Trophoblast cell (in vitro differentiated cells and primary cell): ENCODE data around the gene GRK4.

Experiments used
- DNase-seq, 2 donors: peaks; one replicate each; pipeline ENCODE4 v3.0.0-alpha.2; 2016
- H2AFZ ChIP-seq: 2 replicates; pipeline ENCODE4 v1.6.1; 2013; ENCODE audit warnings: low read length, moderate library complexity, mild to moderate bottlenecking; ENCODE audit not compliant: insufficient read depth, poor library complexity
- H2AK5ac ChIP-seq: 2 replicates; pipeline ENCODE4 v1.6.1; 2013; ENCODE audit warnings: mild to moderate bottlenecking, low read length
- H2BK120ac ChIP-seq: 2 replicates; pipeline ENCODE4 v1.6.1; 2013; ENCODE audit warnings: low read length, mild to moderate bottlenecking, moderate library complexity; ENCODE audit not compliant: insufficient read depth, poor library complexity
- H2BK12ac ChIP-seq: 2 replicates; pipeline ENCODE4 v1.6.1; 2013; ENCODE audit warnings: mild to moderate bottlenecking, low read length, moderate library complexity
- H2BK5ac ChIP-seq: 2 replicates; pipeline ENCODE4 v1.6.1; 2013; ENCODE audit warnings: low read length, low read depth, moderate library complexity, mild to moderate bottlenecking; ENCODE audit not compliant: poor library complexity
- H3K14ac ChIP-seq: 2 replicates; pipeline ENCODE4 v1.6.1; 2013; ENCODE audit warnings: mild to moderate bottlenecking, low read length
- H3K18ac ChIP-seq: 2 replicates; pipeline ENCODE4 v1.6.1; 2013; ENCODE audit warnings: mild to moderate bottlenecking, low read length
- H3K23ac ChIP-seq: 2 replicates; pipeline ENCODE4 v1.6.1; 2013; ENCODE audit warnings: low read length
- H3K27ac ChIP-seq: 2 replicates; pipeline ENCODE4 v1.5.1; 2013; ENCODE audit warnings: low read depth, mild to moderate bottlenecking, inconsistent platforms, low read length, moderate library complexity
- H3K27me3 ChIP-seq: 2 replicates; pipeline ENCODE4 v1.6.1; 2013; ENCODE audit warnings: inconsistent platforms, mild to moderate bottlenecking, low read length, moderate library complexity; ENCODE audit not compliant: insufficient read depth
- H3K36me3 ChIP-seq, 2 experiments: 1 replicate in 1 of 2; 2 replicates in 1 of 2; pipeline ENCODE4 v1.6.1; 2013; ENCODE audit warnings: low read length in 2 of 2, mild to moderate bottlenecking in 2 of 2, moderate library complexity in 1 of 2; ENCODE audit not compliant: insufficient read depth in 2 of 2, control insufficient read depth in 1 of 2
- H3K4ac ChIP-seq: 2 replicates; pipeline ENCODE4 v1.6.1; 2013; ENCODE audit warnings: low read depth, mild to moderate bottlenecking, low read length, moderate library complexity
- H3K4me1 ChIP-seq, 2 experiments: 1 replicate in 1 of 2; 2 replicates in 1 of 2; pipeline ENCODE4 v1.6.1; 2013; ENCODE audit warnings: low read length in 2 of 2, mild to moderate bottlenecking in 2 of 2, moderate library complexity in 1 of 2; ENCODE audit not compliant: insufficient read depth in 2 of 2, control insufficient read depth in 1 of 2
- H3K4me2 ChIP-seq: 2 replicates; pipeline ENCODE4 v1.6.1; 2013; ENCODE audit warnings: inconsistent platforms, mild to moderate bottlenecking, low read length, moderate library complexity
- H3K4me3 ChIP-seq: 2 replicates; pipeline ENCODE4 v1.5.1; 2013; ENCODE audit warnings: mild to moderate bottlenecking, low read depth, low read length, inconsistent platforms
- H3K79me1 ChIP-seq: one replicate; pipeline ENCODE4 v1.6.1; 2013; ENCODE audit warnings: low read length
- H3K79me2 ChIP-seq: 2 replicates; pipeline ENCODE4 v1.6.1; 2013; ENCODE audit warnings: low read length, mild to moderate bottlenecking; ENCODE audit not compliant: control insufficient read depth, insufficient read depth, poor library complexity
- H3K9ac ChIP-seq: 2 replicates; pipeline ENCODE4 v1.6.1; 2013; ENCODE audit warnings: mild to moderate bottlenecking, low read length
- H3K9me3 ChIP-seq: 2 replicates; pipeline ENCODE4 v1.6.1; 2013; ENCODE audit warnings: low read depth, mild to moderate bottlenecking, control low read depth, inconsistent platforms, low read length; ENCODE audit not compliant: insufficient read depth
- H4K12ac ChIP-seq: 2 replicates; pipeline ENCODE4 v1.6.1; 2013; ENCODE audit warnings: low read depth, mild to moderate bottlenecking, low read length, moderate library complexity
- H4K8ac ChIP-seq: 2 replicates; pipeline ENCODE4 v1.6.1; 2013; ENCODE audit warnings: low read depth, mild to moderate bottlenecking, low read length, moderate library complexity
- H4K91ac ChIP-seq: one replicate; pipeline ENCODE4 v1.6.1; 2013; ENCODE audit warnings: low read depth, mild to moderate bottlenecking, low read length, moderate library complexity
- WGBS: extraction: QIAGEN DNeasy Blood & Tissue Kit; methylation state at CpG from one replicate; pipeline ENCODE4 v1.1.7; 2013; ENCODE audit warnings: missing lambda C conversion rate; ENCODE audit not compliant: insufficient read length, insufficient coverage; ENCODE audit errors: extremely low coverage; 5-methylcytosine and 5-hydroxymethylcytosine counted together

The GRK4 gene

DNA sequence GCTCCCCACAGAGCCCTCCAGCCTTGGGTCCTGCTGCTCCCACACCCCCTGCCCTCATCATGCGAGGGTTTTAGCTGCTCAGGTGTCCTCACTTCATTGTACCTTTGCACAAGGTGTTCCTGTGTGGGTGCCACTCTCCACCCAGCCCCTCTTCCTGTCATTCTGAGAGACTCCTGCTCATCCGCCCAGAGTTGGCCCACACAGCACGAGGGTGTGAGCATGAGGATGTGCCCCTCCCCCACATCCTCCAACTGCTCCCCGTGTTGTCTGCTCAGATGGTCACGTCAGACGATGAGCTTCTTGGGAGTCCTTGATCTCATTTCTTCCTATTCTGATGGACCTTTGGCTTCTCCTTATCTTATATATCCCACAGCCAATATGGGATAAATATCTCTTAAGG, 57.8 kb downstream of the GRK4 start:
- no peak overlapping the region for H2BK5ac ChIP-seq
- H3K23ac ChIP-seq = no peak overlapping the region
- no peak overlapping the region for H3K4me2 ChIP-seq
- H3K14ac ChIP-seq = no peak overlapping the region
- H3K4me1 ChIP-seq = no peaks in the 10 kb centered on the region
- no peak overlapping the region for H3K4me3 ChIP-seq
- H2BK12ac ChIP-seq = no peak overlapping the region
- H3K79me2 ChIP-seq = no peaks in the 10 kb centered on the region
- no peaks in the 10 kb centered on the region for H3K27me3 ChIP-seq
- H3K18ac ChIP-seq = no peak overlapping the region
- no CpG with 5 or more reads among the region's 6 CpGs for WGBS
- H3K4ac ChIP-seq = no peak overlapping the region
- H3K9ac ChIP-seq = no peak overlapping the region
- H2AFZ ChIP-seq = no peak overlapping the region
- H4K91ac ChIP-seq = no peak overlapping the region
- H2AK5ac ChIP-seq = no peak overlapping the region
- H3K27ac ChIP-seq = no peak overlapping the region
- no peak overlapping the region for H2BK120ac ChIP-seq
- no peak overlapping the region for H4K8ac ChIP-seq
- H3K9me3 ChIP-seq = peaks cover 7% of the 10 kb centered on the region
- H3K79me1 ChIP-seq = no peaks in the 10 kb centered on the region
- H3K36me3 ChIP-seq = no peaks in the 10 kb centered on the region
- H4K12ac ChIP-seq = no peak overlapping the region
- DNase-seq = no peak

DNA sequence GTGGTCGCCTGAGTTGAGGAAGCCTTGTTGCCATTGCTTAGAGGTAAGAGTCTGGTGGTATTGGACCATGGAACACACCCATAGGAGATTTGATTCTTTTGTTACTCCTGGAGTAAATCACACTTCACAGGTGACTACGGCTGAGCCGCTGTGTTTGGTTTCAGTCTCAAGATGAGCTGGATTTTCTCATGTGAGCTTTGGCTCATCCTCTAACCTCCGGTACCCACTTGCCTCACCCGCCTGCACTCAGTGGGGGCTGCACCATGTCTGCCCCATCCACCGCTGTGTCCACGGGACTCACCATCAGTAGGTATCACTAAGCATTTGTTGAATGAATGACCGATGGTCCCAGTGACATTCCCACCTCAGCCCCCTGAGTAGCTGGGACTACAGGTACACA, 58.3 kb downstream of the GRK4 start:
- Histone ChIP-seq H2AFZ (no peak overlapping the region), H3K4me3 (no peak overlapping the region), H3K18ac (no peak overlapping the region), H3K4me2 (no peak overlapping the region), H3K79me2 (no peaks in the 10 kb centered on the region), H3K4me1 (no peaks in the 10 kb centered on the region), H3K27me3 (no peaks in the 10 kb centered on the region), H3K9ac (no peak overlapping the region), H2BK120ac (no peak overlapping the region), H2BK12ac (no peak overlapping the region), H3K27ac (no peak overlapping the region), H2AK5ac (no peak overlapping the region), H3K9me3 (peaks cover 7% of the 10 kb centered on the region), H3K14ac (no peak overlapping the region), H4K8ac (no peak overlapping the region), H3K79me1 (no peaks in the 10 kb centered on the region), H2BK5ac (no peak overlapping the region), H4K12ac (no peak overlapping the region), H4K91ac (no peak overlapping the region), H3K36me3 (no peaks in the 10 kb centered on the region), H3K23ac (no peak overlapping the region), H3K4ac (no peak overlapping the region)
- no CpG with 5 or more reads among the region's 8 CpGs for WGBS
- no peak for DNase-seq

DNA sequence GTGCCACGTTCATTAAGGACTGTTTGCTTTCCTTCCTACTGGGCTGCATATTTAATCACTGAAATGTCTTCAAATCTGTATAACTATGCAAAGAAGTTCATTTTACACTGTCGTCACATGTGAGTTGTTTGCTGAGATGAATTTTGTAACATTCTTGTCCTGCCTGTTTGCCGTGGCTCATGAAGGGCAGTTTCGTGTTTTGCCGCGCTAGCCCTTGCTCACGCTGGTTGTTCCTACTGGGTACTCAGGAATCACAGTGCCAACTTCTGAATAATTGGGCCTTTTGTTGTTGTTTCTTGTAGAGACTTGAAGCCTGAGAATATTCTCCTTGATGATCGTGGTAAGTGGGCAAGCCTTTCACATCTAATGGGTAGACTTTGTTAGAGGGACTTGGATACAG, 58.7 kb downstream of the GRK4 start:
- H3K18ac ChIP-seq = no peak overlapping the region
- no peak overlapping the region for H2AK5ac ChIP-seq
- no peak overlapping the region for H2AFZ ChIP-seq
- no peaks in the 10 kb centered on the region for H3K36me3 ChIP-seq
- no peak overlapping the region for H3K4me3 ChIP-seq
- no peak overlapping the region for H3K27ac ChIP-seq
- H2BK120ac ChIP-seq = no peak overlapping the region
- no peak overlapping the region for H4K12ac ChIP-seq
- H3K79me1 ChIP-seq = no peaks in the 10 kb centered on the region
- H3K9ac ChIP-seq = no peak overlapping the region
- no peak overlapping the region for H3K14ac ChIP-seq
- H2BK12ac ChIP-seq = no peak overlapping the region
- H3K27me3 ChIP-seq = no peaks in the 10 kb centered on the region
- no peak overlapping the region for H4K8ac ChIP-seq
- no peak overlapping the region for H2BK5ac ChIP-seq
- H3K4me1 ChIP-seq = no peaks in the 10 kb centered on the region
- H3K9me3 ChIP-seq = peaks cover 6% of the 10 kb centered on the region
- no peak overlapping the region for H3K4ac ChIP-seq
- no peak overlapping the region for H3K4me2 ChIP-seq
- DNase-seq = peak; percentile 68 to 88
- no peaks in the 10 kb centered on the region for H3K79me2 ChIP-seq
- no CpG with 5 or more reads among the region's 8 CpGs for whole genome bisulfite sequencing
- no peak overlapping the region for H4K91ac ChIP-seq
- no peak overlapping the region for H3K23ac ChIP-seq

DNA sequence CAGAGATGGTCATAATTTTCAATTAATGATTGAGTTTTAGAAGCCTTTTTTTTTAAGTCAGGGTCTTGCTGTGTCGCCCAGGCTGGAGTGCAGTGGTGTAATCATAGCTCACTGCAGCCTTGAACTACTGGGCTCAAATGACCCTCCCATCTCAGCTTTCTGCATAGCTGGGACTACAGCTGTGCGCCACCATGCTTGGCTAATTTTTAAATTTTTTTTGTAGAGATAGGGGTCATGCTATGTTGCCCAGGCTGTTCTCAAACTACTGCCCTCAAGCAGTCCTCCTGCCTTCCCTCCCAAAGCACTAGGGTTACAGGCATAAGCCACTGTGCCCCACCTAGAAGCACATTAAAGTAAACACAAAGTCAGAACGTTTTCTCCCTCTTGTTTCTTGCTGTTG, 59.3 kb downstream of the GRK4 start:
- Histone ChIP-seq H4K12ac (no peak overlapping the region), H2AK5ac (no peak overlapping the region), H3K14ac (no peak overlapping the region), H4K8ac (no peak overlapping the region), H3K9ac (no peak overlapping the region), H3K27me3 (no peaks in the 10 kb centered on the region), H2BK5ac (no peak overlapping the region), H3K79me1 (no peaks in the 10 kb centered on the region), H3K36me3 (no peaks in the 10 kb centered on the region), H2AFZ (no peak overlapping the region), H3K4me2 (no peak overlapping the region), H3K4me3 (no peak overlapping the region), H3K23ac (no peak overlapping the region), H3K9me3 (peaks cover 6% of the 10 kb centered on the region), H4K91ac (no peak overlapping the region), H3K4ac (no peak overlapping the region), H2BK12ac (no peak overlapping the region), H2BK120ac (no peak overlapping the region), H3K27ac (no peak overlapping the region), H3K79me2 (no peaks in the 10 kb centered on the region), H3K18ac (no peak overlapping the region), H3K4me1 (no peaks in the 10 kb centered on the region)
- WGBS = no CpG with 5 or more reads among the region's 3 CpGs
- peak; percentile 79 to 91 for DNase-seq
